ENCODE measurements around the gene MDFI. TPM values are rescaled to one million over a fixed set of nuclear protein-coding genes. Genes with fewer than 3 reads are reported as not detected.

The MDFI gene
- total and polyA plus RNA-seq, 9 of the 15 experiments (the other 6 are each of a cell fraction or from before 2014, with no cell fraction given): not detected

GRCh38 chr6:41682056-41682477, 43.8 kb downstream of the MDFI start (continued):
- TF ChIP-seq REST (IDR thresholded peaks at IDR 0.05; ENCODE audit: borderline replicate concordance): peak; percentile 89
- no peak for TF ChIP-seq REST (CRISPR knock-in tag; IDR thresholded peaks at IDR 0.05; ENCODE audit: low read depth)
- peak; percentile 90 for TF ChIP-seq RB1 (IDR thresholded peaks at IDR 0.05; ENCODE audit: low read depth)
- TF ChIP-seq SAP30 (IDR thresholded peaks at IDR 0.05; ENCODE audit: borderline replicate concordance, insufficient read depth, low read depth, low read length, poor library complexity, severe bottlenecking): no peak
- peak in 1 of 2 experiments; percentile 26; a peak in 1 of 4 replicates for TF ChIP-seq TRIM24 (IDR thresholded peaks at IDR 0.05)
- peak; percentile 93; the same call in 1 of the 2 replicates for TF ChIP-seq STAG1 (CRISPR knock-in tag; IDR thresholded peaks at IDR 0.05; ENCODE audit: borderline replicate concordance)
- TF ChIP-seq KLF16 (IDR thresholded peaks at IDR 0.05): no peak
- TF ChIP-seq NR3C1 (CRISPR knock-in tag; IDR thresholded peaks at IDR 0.05): no peak
- TF ChIP-seq PHF21A (IDR thresholded peaks at IDR 0.05; ENCODE audit: borderline replicate concordance, low read depth): peak; percentile 84
- TF ChIP-seq SMAD3 (CRISPR knock-in tag; conservative IDR thresholded peaks at IDR 0.05): no peak
- no peak for TF ChIP-seq ZFX (CRISPR knock-in tag; IDR thresholded peaks at IDR 0.05)
- peak; percentile 61; the same call in 1 of the 2 replicates for TF ChIP-seq ZNF740 (CRISPR knock-in tag; IDR thresholded peaks at IDR 0.05)
- peak in 1 of 2 experiments; percentile 40; a peak in 1 of 4 replicates for TF ChIP-seq ZNF740 (tag; IDR thresholded peaks at IDR 0.05)
- TF ChIP-seq L3MBTL2 (IDR thresholded peaks at IDR 0.05): no peak
- TF ChIP-seq BCLAF1 (IDR thresholded peaks at IDR 0.05; ENCODE audit: borderline replicate concordance in 1 of 2, control insufficient read depth in 1 of 2, low read depth in 2 of 2, low read length in 1 of 2): no peak
- no peak for TF ChIP-seq SIX5 (IDR thresholded peaks at IDR 0.05; ENCODE audit: borderline replicate concordance in 1 of 2, insufficient read depth in 1 of 2, low read depth in 1 of 2, low read length in 2 of 2)
- TF ChIP-seq ARNT (IDR thresholded peaks at IDR 0.05): 0 out of 4 replicates have a peak, but pooled peaks of 1 of the 2 experiments have one; percentile 47
